LNCAP (cell line): ENCODE results near the gene DCDC2C.

Experiments used
- TF ChIP-seq, protein P1 (sequence below): fragments of 450-650 bp; IDR thresholded peaks from 2 replicates; pipeline ENCODE4 v1.5.1; 2017; ENCODE audit warnings: mild to moderate bottlenecking

Gene DCDC2C

DNA sequence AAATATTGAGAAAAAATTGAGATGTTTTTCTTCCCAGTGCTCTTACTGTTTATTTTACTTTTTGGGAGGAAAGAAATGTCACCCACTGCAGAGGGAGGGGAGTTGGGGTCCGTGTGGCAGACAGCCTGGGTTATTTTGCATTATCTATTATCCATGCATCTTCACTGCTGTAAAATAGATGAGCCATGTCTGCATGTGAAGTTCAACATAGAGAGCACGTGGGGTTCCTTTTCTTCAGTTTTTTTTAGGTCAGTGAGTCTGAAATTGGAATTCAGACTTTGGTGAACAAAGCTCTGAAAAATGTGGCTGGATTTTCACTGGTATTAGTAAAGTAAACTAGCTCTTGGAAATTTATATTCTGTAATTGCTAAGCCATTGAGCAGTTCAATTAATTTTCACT is 2.4 kb downstream of the DCDC2C start:
- TF ChIP-seq, protein P1, sequence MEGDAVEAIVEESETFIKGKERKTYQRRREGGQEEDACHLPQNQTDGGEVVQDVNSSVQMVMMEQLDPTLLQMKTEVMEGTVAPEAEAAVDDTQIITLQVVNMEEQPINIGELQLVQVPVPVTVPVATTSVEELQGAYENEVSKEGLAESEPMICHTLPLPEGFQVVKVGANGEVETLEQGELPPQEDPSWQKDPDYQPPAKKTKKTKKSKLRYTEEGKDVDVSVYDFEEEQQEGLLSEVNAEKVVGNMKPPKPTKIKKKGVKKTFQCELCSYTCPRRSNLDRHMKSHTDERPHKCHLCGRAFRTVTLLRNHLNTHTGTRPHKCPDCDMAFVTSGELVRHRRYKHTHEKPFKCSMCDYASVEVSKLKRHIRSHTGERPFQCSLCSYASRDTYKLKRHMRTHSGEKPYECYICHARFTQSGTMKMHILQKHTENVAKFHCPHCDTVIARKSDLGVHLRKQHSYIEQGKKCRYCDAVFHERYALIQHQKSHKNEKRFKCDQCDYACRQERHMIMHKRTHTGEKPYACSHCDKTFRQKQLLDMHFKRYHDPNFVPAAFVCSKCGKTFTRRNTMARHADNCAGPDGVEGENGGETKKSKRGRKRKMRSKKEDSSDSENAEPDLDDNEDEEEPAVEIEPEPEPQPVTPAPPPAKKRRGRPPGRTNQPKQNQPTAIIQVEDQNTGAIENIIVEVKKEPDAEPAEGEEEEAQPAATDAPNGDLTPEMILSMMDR = no peak

DNA sequence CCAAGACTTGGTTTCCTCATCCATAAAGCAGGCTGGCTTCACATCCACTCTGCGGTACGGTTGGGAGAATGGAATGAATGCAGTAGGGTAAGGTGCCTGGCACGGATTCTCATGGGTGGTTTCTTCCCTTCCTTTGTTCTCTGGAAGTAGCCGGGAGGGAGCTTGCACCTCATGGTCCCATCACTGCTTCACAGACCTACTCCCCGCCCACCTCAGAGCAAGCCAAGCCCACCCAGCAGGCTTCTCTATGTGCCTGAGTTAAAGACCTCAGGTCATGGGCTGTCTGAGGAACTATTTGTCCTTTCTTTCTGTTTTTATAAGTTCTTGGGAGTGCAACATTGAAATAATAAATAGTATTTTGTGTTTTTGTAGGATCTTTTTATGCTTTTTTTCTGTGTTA is 3.5 kb downstream of the DCDC2C start:
- TF ChIP-seq, protein P1 = no peak

DNA sequence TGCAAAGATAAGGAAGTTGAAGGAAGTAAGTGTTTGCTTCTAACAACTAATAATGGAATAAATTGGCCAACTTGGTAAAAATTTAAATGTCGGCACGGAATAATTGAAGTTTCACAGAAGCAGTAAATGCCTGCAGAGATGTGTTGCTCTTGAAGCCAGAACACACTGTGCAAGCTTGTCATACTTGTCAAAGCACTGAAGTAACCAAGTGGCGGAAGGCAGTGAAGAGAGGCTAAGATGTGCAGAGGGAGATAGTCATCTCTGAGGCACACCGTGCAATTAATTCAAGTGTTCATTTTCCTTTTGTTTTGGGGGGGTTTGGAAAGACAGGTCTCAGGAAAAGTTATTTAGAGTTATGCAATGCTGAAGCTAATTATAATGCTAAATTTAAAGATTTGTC is 5.2 kb downstream of the DCDC2C start:
- TF ChIP-seq, protein P1 = no peak

DNA sequence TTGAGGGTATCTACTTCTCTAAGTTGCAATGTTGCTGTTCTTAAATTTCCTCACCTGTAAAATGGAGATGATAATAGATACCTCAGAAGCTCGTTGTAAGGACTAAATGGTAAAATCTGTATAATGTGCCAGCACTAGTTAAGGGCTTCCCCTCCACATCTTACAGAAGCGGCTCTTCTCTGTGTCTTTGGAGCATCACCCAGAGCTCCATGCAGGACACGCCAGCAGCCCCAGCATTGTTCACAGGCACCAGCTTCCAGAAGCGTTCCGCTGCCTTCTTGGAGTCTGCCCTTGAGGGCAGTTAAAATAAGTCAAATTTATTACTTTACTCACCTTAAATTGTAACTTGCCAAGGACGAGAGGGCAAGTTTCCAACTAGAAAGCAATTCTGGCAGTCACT is 5.8 kb downstream of the DCDC2C start:
- TF ChIP-seq, protein P1 = no peak

DNA sequence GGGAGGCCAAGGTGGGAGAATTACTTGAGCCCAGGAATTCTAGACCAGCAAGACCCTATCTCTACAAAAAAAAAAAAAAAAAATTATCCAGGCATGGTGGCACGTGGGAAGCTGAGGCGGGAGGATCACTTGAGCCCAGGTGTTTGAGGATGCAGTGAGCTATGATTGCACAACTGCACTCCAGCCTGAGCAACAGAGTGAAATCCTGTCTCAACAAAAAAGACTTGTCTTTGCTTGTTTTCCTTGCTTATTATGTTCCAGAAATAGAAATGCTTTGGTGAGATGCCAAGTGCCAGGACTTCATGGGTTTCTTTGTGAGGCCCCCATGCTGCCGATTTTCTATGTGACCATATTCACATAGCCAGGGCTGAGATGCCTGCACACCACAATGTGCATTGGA is 9.0 kb downstream of the DCDC2C start:
- TF ChIP-seq, protein P1 = no peak

DNA sequence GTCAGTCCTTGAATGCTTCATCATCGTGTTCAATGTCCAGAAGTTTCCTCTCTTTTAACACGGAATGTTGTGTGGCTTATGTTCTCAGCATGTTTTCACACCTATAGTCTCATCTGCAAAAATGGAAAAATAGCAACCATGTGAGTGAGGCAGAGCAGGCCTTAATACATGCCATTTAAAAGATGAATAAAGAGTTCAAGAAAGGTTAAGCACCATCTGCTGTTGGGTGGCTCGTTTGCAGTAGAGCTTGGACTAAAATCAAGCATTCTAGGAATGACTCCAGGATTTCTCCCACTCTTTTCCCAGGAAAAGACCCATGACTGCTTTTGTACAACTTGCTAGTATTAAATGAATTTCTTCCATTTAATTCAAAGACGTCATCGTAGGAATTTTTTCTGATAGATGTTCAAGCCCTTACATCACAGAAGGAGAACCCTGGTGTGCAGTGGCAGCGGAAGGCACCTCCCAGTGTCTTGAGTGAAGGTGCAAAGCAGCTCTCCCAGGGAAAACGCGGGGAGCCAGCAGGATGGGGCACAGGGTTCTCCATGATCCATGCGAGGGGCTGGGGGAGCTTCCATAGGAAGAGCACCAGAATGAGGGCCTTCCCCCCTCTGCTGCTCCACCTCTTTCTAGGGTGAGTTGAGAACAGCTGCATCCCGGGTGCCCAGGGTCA is 9.6 kb downstream of the DCDC2C start:
- TF ChIP-seq, protein P1 = no peak

DNA sequence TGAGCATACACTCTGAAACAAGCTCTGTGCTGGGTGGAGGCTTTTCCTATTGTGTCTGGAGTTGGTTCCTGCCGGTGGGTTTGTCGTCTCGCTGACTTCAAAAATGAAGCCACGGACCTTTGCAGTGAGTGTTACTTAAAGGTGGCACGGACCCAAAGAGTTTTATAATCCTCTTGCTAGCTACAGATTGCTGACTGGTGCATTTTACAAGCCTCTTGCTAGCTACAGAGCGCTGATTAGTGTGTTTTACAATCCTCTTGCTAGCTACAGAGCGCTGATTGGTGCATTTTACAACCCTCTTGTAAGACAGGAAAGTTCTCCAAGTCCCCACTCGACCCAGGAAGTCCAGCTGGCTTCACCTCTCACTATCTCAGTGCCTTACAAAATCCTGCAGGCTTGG is 15.3 kb downstream of the DCDC2C start:
- TF ChIP-seq, protein P1 = no peak

DNA sequence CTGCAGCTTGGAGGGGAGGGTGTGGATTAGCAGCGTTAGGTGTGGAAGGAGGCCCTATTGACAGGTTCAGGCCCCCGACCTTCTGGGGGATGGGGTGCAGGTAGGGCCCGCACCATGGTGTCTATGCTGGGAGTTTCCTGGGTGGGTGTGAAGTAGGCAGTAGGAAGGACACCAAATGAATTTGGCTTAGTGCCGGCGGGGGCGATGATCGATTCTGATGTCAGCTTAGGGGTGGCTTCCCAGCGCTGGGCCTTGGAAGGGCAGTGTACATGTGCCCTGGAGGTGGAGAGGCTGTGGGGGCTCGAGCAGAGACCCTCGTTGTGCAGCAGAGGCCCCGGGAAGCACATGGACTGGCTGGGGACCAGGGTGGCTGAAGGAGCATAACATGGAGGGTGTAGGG is 21.6 kb downstream of the DCDC2C start:
- TF ChIP-seq, protein P1 = no peak
